Naive thymus-derived CD4-positive, alpha-beta T cell (primary cell): Measurements from ENCODE around the gene ZNF44. TPM values are rescaled to one million over a fixed set of nuclear protein-coding genes. Genes with fewer than 3 reads are reported as not detected.

Source experiments
- ATAC-seq: fragments of 150-1000 bp; cut with Tn5 transposase; 2 replicates; pipeline ENCODE4 v1.10.0; 2021; ENCODE audit warnings: mild to moderate bottlenecking, moderate library complexity
- CTCF ChIA-PET: fragments of 350-600 bp; sonication (Branson Sonifier 250); formaldehyde crosslinking; loops from one replicate; lab custom pipeline; 2021; ENCODE audit warnings: antibody characterized with exemption; lab: Charles Lee
- POLR2A ChIA-PET: fragments of 350-600 bp; sonication (Branson Sonifier 250); formaldehyde crosslinking; loops from one replicate; lab custom pipeline; 2021; ENCODE audit warnings: antibody characterized with exemption, inconsistent platforms; lab: Charles Lee
- DNase-seq, 9 donors: peaks; one replicate each; pipeline versions ENCODE4 v3.0.0 to v3.0.0-alpha.2; 2020 to 2022; ENCODE audit warnings: mixed read lengths in 1 of 9
- H3K27ac ChIP-seq: one replicate; pipeline ENCODE4 v1.7.0; 2013; ENCODE audit warnings: mild to moderate bottlenecking, low read depth, low read length, moderate library complexity
- H3K27me3 ChIP-seq, 2 donors: one replicate each; pipeline ENCODE4 v1.7.0; 2013; ENCODE audit warnings: low read length in 2 of 2, mild to moderate bottlenecking in 2 of 2, moderate library complexity in 2 of 2; ENCODE audit not compliant: control insufficient read depth in 2 of 2, insufficient read depth in 2 of 2
- H3K36me3 ChIP-seq, 3 experiments: 1 replicate in 2 of 3; 2 replicates in 1 of 3; pipeline ENCODE4 v1.7.0; 2013; ENCODE audit warnings: low read length in 3 of 3, mild to moderate bottlenecking in 3 of 3, moderate library complexity in 1 of 3; ENCODE audit not compliant: insufficient read depth in 3 of 3, control insufficient read depth in 2 of 3
- H3K4me1 ChIP-seq, 2 donors: one replicate each; pipeline ENCODE4 v1.7.0; 2013; ENCODE audit warnings: low read length in 2 of 2, mild to moderate bottlenecking in 2 of 2, moderate library complexity in 1 of 2; ENCODE audit not compliant: control insufficient read depth in 2 of 2, insufficient read depth in 2 of 2
- H3K4me3 ChIP-seq: 2 replicates; pipeline ENCODE4 v1.7.0; 2013; ENCODE audit warnings: mild to moderate bottlenecking, low read length
- H3K9me3 ChIP-seq, 3 experiments: 1 replicate in 2 of 3; 2 replicates in 1 of 3; pipeline ENCODE4 v1.7.0; 2013; ENCODE audit warnings: low read length in 3 of 3; ENCODE audit not compliant: control insufficient read depth in 2 of 3
- H3K27ac Mint-ChIP-seq, 9 donors: one replicate each; pipeline ENCODE4 v1.8.0; 2020 to 2022; ENCODE audit warnings: mixed read lengths in 9 of 9, mild to moderate bottlenecking in 8 of 9, moderate library complexity in 5 of 9, inconsistent platforms in 2 of 9
- H3K27me3 Mint-ChIP-seq, 5 donors: one replicate each; pipeline ENCODE4 v1.8.0; 2021 to 2022; ENCODE audit warnings: mixed read lengths in 5 of 5, mild to moderate bottlenecking in 1 of 5
- H3K36me3 Mint-ChIP-seq, 5 donors: one replicate each; pipeline ENCODE4 v1.8.0; 2020 to 2022; ENCODE audit warnings: mixed read lengths in 5 of 5, mild to moderate bottlenecking in 3 of 5, inconsistent platforms in 1 of 5
- H3K4me1 Mint-ChIP-seq, 7 donors: one replicate each; pipeline ENCODE4 v1.8.0; 2020 to 2022; ENCODE audit warnings: mixed read lengths in 7 of 7, mild to moderate bottlenecking in 3 of 7, inconsistent platforms in 1 of 7
- H3K4me3 Mint-ChIP-seq, 10 donors: one replicate each; pipeline ENCODE4 v1.8.0; 2020 to 2022; ENCODE audit warnings: mild to moderate bottlenecking in 10 of 10, mixed read lengths in 10 of 10, moderate library complexity in 6 of 10, inconsistent platforms in 2 of 10
- H3K9me3 Mint-ChIP-seq, 11 donors: one replicate each; pipeline ENCODE4 v1.8.0; 2020 to 2022; ENCODE audit warnings: mixed read lengths in 11 of 11, mild to moderate bottlenecking in 4 of 11, inconsistent platforms in 1 of 11, moderate library complexity in 1 of 11
- intact Hi-C, 2 donors: fragments of 100-400 bp; cut with micrococcal nuclease; formaldehyde crosslinking; loops; one replicate each; pipeline ENCODE4 v1.15.1; 2023
- polyA plus RNA-seq, 2 donors: library from polyadenylated mRNA; unstranded; fragments of 300-500 nt; fragmentation: Illumina TruSeq; gene quantifications; one replicate each; pipeline ENCODE4 v1.2.3, GENCODE V29; 2021
- total RNA-seq, 6 experiments: library from RNA in 5 of 6; stranded (reverse) in 5 of 6; gene quantifications; 1 replicate in 5 of 6; 2 replicates in 1 of 6; pipeline ENCODE4 v1.2.3 and lab custom pipeline; 2021 to 2026

ZNF44 gene
- total and polyA plus RNA-seq, 7 experiments from 2014 or later: 16.3 to 67.4 (median 31.3) TPM

GRCh38 chr19:12287958-12288500 is 6.7 kb downstream of the ZNF44 start:
- Mint-ChIP-seq H3K4me3 (peak overlapping the region in 5 of 10 donors; percentile 6 to 75 (median 48)), H3K9me3 (peaks cover 0 to 27% (median 0%) of the 10 kb centered on the region in 11 donors), H3K27me3 (no peaks in the 10 kb centered on the region), H3K27ac (peak overlapping the region; percentile 36 to 97 (median 70)), H3K36me3 (peaks cover 0 to 67% (median 19%) of the 10 kb centered on the region in 5 donors), H3K4me1 (peaks cover 25 to 71% (median 46%) of the 10 kb centered on the region in 7 donors)
- H3K36me3 ChIP-seq: peaks cover 0 to 9% (median 0%) of the 10 kb centered on the region in 3 experiments
- CTCF ChIA-PET: interaction anchor here (0.7 to 1.0 kb wide), 2 partner anchors 114 to 490 kb away, joined by 3 to 4 read pairs; no protein-coding TSS in a partner anchor
- no peaks in the 10 kb centered on the region for H3K27me3 ChIP-seq
- no peak for ATAC-seq
- no peaks in the 10 kb centered on the region for H3K9me3 ChIP-seq
- peak overlapping the region; percentile 16 for H3K27ac ChIP-seq
- H3K4me3 ChIP-seq: no peak overlapping the region
- intact Hi-C loops: loop anchor here in 1 of 2 donors (5.0 kb wide), 1 partner anchor 46 kb away; no protein-coding TSS in a partner anchor
- POLR2A ChIA-PET: interaction anchor here (0.6 to 11.1 kb wide), 6 partner anchors 9 to 384 kb away, joined by 3 to 164 read pairs (median 5); partner anchors contain the start of gene ZNF563
- no peak for DNase-seq
- H3K4me1 ChIP-seq: peaks cover 21 to 25% of the 10 kb centered on the region in 2 donors

GRCh38 chr19:12284631-12285030 is 10.1 kb downstream of the ZNF44 start:
- POLR2A ChIA-PET: interaction anchor here (0.6 to 1.5 kb wide), 2 partner anchors 49 to 125 kb away, joined by 3 to 5 read pairs; partner anchors contain the start of gene ZNF563
- Histone ChIP-seq H3K27me3 (no peaks in the 10 kb centered on the region), H3K36me3 (peaks cover 0 to 9% (median 0%) of the 10 kb centered on the region in 3 experiments), H3K27ac (no peak overlapping the region), H3K4me3 (no peak overlapping the region), H3K9me3 (no peaks in the 10 kb centered on the region), H3K4me1 (peaks cover 7 to 20% of the 10 kb centered on the region in 2 donors)
- peaks cover 13 to 75% (median 40%) of the 10 kb centered on the region in 7 donors for H3K4me1 Mint-ChIP-seq
- no peak overlapping the region for H3K4me3 Mint-ChIP-seq
- DNase-seq: no peak
- H3K9me3 Mint-ChIP-seq: peaks cover 0 to 37% (median 5%) of the 10 kb centered on the region in 11 donors
- intact Hi-C loops: loop anchor here in 1 of 2 donors (5.0 kb wide), 1 partner anchor 42 kb away; no protein-coding TSS in a partner anchor
- H3K27me3 Mint-ChIP-seq: no peaks in the 10 kb centered on the region
- no peak overlapping the region for H3K27ac Mint-ChIP-seq
- peaks cover 4 to 74% (median 31%) of the 10 kb centered on the region in 5 donors for H3K36me3 Mint-ChIP-seq
- CTCF ChIA-PET: no interaction called here
- no peak for ATAC-seq

- Mint-ChIP-seq H3K27me3 (no peaks in the 10 kb centered on the region), H3K9me3 (peaks cover 0 to 36% (median 9%) of the 10 kb centered on the region in 11 donors), H3K4me3 (no peak overlapping the region), H3K27ac (peak overlapping the region in 1 of 9 donors; percentile 21), H3K36me3 (peaks cover 4 to 76% (median 32%) of the 10 kb centered on the region in 5 donors), H3K4me1 (peaks cover 9 to 75% (median 40%) of the 10 kb centered on the region in 7 donors)
- Histone ChIP-seq H3K36me3 (peaks cover 0 to 9% (median 0%) of the 10 kb centered on the region in 3 experiments), H3K27me3 (no peaks in the 10 kb centered on the region), H3K9me3 (no peaks in the 10 kb centered on the region), H3K27ac (no peak overlapping the region), H3K4me3 (no peak overlapping the region), H3K4me1 (peaks cover 6 to 17% of the 10 kb centered on the region in 2 donors)
- no peak for ATAC-seq
- DNase-seq: no peak
- ChIA-PET CTCF (no interaction called here), POLR2A (interaction anchor here (1.1 to 1.5 kb wide), 2 partner anchors 12 to 49 kb away, joined by 3 to 5 read pairs; partner anchors contain the start of gene ZNF563)
- intact Hi-C loops: no loop called here
Observed at GRCh38 chr19:12284226-12284625, 10.5 kb downstream of the ZNF44 start.

- peaks cover 9 to 81% (median 46%) of the 10 kb centered on the region in 11 donors for H3K9me3 Mint-ChIP-seq
- POLR2A ChIA-PET: interaction anchor here (0.9 to 3.0 kb wide), 4 partner anchors 11 to 86 kb away, joined by 4 to 30 read pairs (median 10); partner anchors contain the start of genes ZNF44, ZNF442 and ZNF563
- ATAC-seq (no peak), DNase-seq (peak in 1 of 9 donors; percentile 31)
- peaks cover 2 to 34% (median 19%) of the 10 kb centered on the region in 3 experiments for H3K9me3 ChIP-seq
- H3K27ac Mint-ChIP-seq: peak overlapping the region in 6 of 9 donors; percentile 79 to 91 (median 84)
- H3K27ac ChIP-seq: no peak overlapping the region
- CTCF ChIA-PET: interaction anchor here (1.2 kb wide), 1 partner anchor 12 kb away, joined by 6 read pairs; no protein-coding TSS in a partner anchor
- peak overlapping the region in 7 of 10 donors; percentile 16 to 80 (median 55) for H3K4me3 Mint-ChIP-seq
- H3K36me3 Mint-ChIP-seq: peaks cover 33 to 83% (median 69%) of the 10 kb centered on the region in 5 donors
- H3K4me3 ChIP-seq: no peak overlapping the region
- no peaks in the 10 kb centered on the region for H3K27me3 ChIP-seq
- intact Hi-C loops: loop anchor here in 1 of 2 donors (2.0 kb wide), 1 partner anchor 14 kb away; no protein-coding TSS in a partner anchor
- peaks cover 0 to 63% (median 41%) of the 10 kb centered on the region in 7 donors for H3K4me1 Mint-ChIP-seq
- no peaks in the 10 kb centered on the region for H3K27me3 Mint-ChIP-seq
- peaks cover 3 to 43% (median 14%) of the 10 kb centered on the region in 3 experiments for H3K36me3 ChIP-seq
- peaks cover 0 to 8% of the 10 kb centered on the region in 2 donors for H3K4me1 ChIP-seq
Observed at GRCh38 chr19:12278713-12279112, 16.0 kb downstream of the ZNF44 start.

GRCh38 chr19:12272980-12273901 is 21.4 kb downstream of the ZNF44 start:
- Histone ChIP-seq H3K36me3 (peaks cover 19 to 71% (median 28%) of the 10 kb centered on the region in 3 experiments), H3K4me3 (peak overlapping the region; percentile 4), H3K27me3 (no peaks in the 10 kb centered on the region), H3K27ac (no peak overlapping the region), H3K4me1 (no peaks in the 10 kb centered on the region), H3K9me3 (peaks cover 15 to 84% (median 58%) of the 10 kb centered on the region in 3 experiments)
- ChIA-PET POLR2A (interaction anchor here (1.4 kb wide), 1 partner anchor 58 kb away, joined by 5 read pairs; no protein-coding TSS in a partner anchor), CTCF (no interaction called here)
- Mint-ChIP-seq H3K4me3 (peak overlapping the region in 2 of 10 donors; percentile 7 to 15), H3K9me3 (peaks cover 24 to 98% (median 76%) of the 10 kb centered on the region in 11 donors), H3K4me1 (peaks cover 0 to 18% (median 11%) of the 10 kb centered on the region in 7 donors), H3K36me3 (peaks cover 56 to 85% (median 81%) of the 10 kb centered on the region in 5 donors), H3K27ac (peak overlapping the region in 1 of 9 donors; percentile 15), H3K27me3 (no peaks in the 10 kb centered on the region)
- intact Hi-C loops: no loop called here
- no peak for DNase-seq
- no peak for ATAC-seq

GRCh38 chr19:12272386-12272785 is 22.3 kb downstream of the ZNF44 start:
- peak overlapping the region; percentile 5 for H3K4me3 ChIP-seq
- ATAC-seq (no peak), DNase-seq (no peak)
- Mint-ChIP-seq H3K36me3 (peaks cover 50 to 83% (median 76%) of the 10 kb centered on the region in 5 donors), H3K4me3 (no peak overlapping the region), H3K27ac (no peak overlapping the region), H3K9me3 (peaks cover 20 to 98% (median 76%) of the 10 kb centered on the region in 11 donors), H3K4me1 (peaks cover 0 to 11% (median 7%) of the 10 kb centered on the region in 7 donors), H3K27me3 (no peaks in the 10 kb centered on the region)
- CTCF ChIA-PET: no interaction called here
- no peak overlapping the region for H3K27ac ChIP-seq
- H3K4me1 ChIP-seq: no peaks in the 10 kb centered on the region
- intact Hi-C loops: no loop called here
- peaks cover 15 to 83% (median 59%) of the 10 kb centered on the region in 3 experiments for H3K9me3 ChIP-seq
- POLR2A ChIA-PET: no interaction called here
- H3K27me3 ChIP-seq: no peaks in the 10 kb centered on the region
- peaks cover 19 to 63% (median 28%) of the 10 kb centered on the region in 3 experiments for H3K36me3 ChIP-seq
